Left kidney (tissue), 2 donors: ENCODE measurements around the gene TMC4. TPM values are rescaled to one million over a fixed set of nuclear protein-coding genes. Genes with fewer than 3 reads are reported as not detected.

Source experiments
- DNase-seq: peaks from one replicate; pipeline ENCODE4 v3.0.0-alpha.2; 2013
- polyA plus RNA-seq: library from polyadenylated mRNA; unstranded; fragments of 120-200 nt; gene quantifications from one replicate; pipeline ENCODE4 v1.2.1, GENCODE V29; 2013; ENCODE audit not compliant: insufficient read length

TMC4 gene
- polyA plus RNA-seq, 1 donor: 32.3 TPM

DNA sequence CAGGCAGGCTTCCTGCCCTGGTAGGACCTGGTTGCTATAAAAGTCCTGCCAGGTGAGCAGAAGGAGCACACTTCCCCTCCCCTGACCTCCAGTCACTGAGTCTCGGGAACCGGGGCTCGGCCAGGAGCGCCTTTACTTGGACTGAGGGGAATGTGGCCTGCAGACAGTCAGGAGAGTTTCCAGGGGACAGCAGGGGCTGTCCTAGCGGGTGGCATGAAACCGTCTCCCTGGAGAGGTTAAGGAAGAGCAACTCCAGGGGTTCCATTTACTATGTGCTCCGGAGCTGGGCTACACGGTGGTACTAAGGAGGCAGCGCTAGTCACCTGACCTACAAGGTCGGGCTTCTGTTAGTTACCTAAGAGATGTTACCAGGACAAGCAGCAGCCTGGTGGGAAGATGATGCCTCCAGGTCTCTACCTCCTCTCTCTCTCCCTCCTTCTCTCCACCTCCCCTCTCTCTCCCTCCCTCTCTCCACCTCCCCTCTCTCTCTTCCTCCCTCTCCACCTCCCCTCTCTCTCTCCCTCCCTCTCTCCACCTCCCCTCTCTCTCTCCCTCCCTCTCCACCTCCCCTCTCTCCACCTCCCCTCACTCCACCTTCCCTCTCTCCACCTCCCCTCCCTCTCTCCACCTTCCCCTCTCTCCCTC is 39.5 kb downstream of the TMC4 start:
- DNase-seq: no peak

DNA sequence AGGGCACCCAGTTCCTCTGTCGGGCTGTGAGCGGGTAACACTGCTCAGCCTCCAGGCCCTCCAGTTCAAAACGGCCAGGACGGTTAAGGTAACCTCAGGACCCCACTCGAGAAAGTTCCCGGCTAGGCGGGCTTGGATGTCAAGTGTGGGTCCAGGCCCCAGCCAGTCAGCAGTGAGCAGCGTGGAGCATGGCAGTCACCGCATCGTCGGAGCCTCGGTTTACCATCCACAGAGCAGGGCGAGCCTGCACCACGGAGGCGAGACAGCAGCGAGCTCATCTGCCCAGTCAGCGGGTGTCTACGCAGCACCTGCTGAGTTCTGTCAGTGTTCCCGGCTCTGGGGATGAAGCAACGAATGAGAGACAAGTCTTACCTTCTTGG is 43.4 kb downstream of the TMC4 start:
- no peak for DNase-seq

DNA sequence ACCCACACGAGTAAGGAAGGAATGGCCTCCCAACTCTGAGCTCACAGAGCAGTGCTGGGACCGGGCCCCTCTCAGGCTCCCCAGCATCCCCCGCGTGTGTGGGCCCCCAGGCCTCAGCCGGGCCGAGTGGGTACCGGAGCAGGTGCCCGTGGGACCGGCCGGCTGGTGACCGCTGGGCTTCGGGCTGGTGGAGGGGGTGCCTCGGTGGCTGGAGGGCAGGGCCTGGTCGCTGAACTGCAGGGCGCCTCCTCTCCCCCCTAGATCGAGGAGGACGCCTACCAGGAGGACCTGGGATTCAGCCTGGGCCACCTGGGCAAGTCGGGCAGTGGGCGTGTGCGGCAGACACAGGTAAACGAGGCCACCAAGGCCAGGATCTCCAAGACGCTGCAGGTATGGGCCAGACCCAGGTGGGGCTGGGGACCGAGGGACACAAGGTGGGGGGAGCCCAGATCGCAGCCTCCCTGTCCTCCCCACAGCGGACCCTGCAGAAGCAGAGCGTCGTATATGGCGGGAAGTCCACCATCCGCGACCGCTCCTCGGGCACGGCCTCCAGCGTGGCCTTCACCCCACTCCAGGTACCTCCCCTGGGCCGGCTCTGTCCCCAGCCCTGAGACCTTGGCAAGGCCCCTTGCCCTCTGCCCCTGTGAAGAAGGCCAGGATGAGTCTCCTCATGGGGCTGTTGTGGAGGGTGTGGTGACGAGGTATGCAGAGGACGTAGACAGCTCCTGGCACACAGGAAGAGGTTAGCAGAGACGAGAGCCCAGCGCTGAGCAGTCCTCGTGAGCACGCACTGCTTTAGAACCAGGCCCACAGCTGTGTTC is 44.0 kb downstream of the TMC4 start:
- no peak for DNase-seq

DNA sequence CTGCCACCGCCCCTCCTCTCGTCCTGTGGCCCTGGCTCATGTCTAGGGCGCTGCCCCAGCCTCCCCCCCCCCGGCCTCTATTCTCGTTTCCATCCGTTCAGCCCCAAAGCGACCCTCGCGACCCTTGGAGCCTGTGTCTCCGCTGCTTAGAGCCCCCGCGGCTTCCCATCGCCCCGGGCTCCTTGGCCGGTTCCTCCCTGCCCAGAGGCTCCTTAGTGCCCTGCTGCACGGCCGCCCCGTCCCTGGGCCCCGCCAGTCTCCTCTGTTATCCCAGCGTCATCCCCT is 44.6 kb downstream of the TMC4 start:
- no peak for DNase-seq

DNA sequence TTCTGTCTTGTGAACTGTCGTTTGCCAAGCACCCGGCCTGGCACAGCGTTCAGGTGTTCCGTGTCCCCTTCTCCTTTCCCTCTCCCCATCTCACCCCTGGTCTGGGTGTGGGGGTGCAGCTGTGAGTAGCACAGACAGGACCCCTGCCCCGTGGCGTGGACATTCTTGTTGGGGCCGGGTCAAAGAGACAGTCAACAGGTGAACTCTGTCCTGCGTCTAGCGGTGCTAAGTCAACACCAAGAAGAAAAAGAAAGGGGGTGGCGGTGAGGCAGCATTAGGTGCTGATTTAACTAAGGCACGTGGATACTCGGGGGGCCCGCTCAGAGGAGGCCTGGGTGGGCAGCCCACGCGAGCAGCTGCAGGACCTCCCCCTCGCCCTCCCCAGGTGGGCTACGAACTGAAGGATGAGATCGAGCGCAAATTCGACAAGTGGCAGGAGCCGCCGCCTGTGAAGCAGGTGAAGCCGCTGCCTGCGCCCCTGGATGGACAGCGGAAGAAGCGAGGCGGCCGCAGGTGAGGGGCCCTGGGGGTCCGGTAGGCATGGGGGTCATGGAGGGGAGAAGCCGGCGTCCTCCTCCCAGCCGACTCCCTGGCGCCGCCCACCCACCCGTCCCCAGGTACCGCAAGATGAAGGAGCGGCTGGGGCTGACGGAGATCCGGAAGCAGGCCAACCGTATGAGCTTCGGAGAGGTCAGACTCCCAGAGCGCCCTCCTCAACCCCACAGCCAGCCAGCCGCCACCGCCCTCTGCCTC is 45.1 kb downstream of the TMC4 start:
- DNase-seq: no peak

DNA sequence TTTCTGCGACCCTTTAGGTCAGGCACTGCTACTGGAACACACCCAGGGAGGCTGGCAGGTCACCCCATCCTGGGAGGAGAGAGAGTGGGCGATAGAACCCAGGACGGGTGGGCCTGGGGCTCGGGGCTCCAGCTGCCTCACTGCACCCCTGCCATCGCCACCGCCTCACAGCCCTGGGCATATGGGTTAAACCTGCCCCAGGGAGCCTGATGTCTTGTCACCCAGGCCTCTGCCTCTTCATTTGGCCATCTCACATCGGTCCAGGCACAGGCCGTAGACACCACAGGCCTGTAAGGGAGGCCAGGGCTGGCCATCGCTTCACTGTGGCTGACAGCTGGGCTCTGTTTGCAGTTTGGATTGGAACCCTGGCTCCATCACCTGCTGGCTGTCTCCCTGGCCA is 47.2 kb downstream of the TMC4 start:
- no peak for DNase-seq

DNA sequence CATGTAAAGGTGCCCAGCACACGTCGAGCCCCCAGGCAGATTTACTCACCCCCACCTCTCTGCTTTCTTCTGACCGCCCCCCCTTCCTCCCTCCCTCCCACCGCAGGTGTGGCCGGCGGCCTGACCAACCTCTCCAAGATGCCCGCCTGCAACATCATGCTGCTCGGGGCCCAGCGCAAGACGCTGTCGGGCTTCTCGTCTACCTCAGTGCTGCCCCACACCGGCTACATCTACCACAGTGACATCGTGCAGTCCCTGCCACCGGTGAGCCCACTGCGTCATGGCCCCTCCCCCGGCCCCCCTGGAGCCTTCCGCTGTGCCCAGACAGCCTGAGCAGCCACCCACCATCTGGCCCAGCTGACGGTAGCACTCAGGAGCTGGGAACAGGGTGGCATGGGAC is 48.6 kb downstream of the TMC4 start:
- DNase-seq: no peak

DNA sequence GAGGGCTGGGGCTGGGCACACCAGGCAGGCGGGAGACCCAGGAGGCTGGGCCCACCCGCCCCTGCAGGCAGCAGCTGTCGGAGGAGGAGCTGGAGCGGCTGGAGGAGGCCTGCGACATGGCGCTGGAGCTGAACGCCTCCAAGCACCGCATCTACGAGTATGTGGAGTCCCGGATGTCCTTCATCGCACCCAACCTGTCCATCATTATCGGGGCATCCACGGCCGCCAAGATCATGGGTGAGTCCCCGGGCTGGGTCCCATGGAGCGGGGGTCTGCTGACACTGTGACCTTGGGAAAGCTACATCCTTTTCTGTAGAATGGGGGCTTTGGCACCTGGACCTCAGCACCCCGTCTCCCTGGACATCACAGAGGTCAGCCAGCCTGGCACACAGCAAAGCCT is 49.3 kb downstream of the TMC4 start:
- DNase-seq: no peak

DNA sequence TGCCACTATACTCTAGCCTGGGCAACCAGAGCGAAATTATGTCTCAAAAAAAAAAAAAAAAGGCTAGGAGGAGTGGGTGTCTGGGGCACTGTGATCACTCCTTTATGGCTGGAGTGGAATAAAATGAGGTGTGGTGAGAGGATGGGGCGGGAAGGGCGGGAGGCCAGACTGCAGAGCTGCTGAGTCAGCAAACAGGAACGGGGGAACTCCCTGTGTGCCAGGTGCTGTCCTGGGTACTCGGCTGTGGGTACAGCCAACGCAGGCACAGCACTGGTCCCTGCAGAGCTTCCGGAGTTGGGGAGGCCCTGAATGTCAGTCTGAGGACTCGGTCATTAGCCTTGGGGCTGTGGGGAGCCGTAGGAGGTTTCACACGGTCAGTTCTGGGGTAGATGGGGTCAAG is 51.7 kb downstream of the TMC4 start:
- no peak for DNase-seq

DNA sequence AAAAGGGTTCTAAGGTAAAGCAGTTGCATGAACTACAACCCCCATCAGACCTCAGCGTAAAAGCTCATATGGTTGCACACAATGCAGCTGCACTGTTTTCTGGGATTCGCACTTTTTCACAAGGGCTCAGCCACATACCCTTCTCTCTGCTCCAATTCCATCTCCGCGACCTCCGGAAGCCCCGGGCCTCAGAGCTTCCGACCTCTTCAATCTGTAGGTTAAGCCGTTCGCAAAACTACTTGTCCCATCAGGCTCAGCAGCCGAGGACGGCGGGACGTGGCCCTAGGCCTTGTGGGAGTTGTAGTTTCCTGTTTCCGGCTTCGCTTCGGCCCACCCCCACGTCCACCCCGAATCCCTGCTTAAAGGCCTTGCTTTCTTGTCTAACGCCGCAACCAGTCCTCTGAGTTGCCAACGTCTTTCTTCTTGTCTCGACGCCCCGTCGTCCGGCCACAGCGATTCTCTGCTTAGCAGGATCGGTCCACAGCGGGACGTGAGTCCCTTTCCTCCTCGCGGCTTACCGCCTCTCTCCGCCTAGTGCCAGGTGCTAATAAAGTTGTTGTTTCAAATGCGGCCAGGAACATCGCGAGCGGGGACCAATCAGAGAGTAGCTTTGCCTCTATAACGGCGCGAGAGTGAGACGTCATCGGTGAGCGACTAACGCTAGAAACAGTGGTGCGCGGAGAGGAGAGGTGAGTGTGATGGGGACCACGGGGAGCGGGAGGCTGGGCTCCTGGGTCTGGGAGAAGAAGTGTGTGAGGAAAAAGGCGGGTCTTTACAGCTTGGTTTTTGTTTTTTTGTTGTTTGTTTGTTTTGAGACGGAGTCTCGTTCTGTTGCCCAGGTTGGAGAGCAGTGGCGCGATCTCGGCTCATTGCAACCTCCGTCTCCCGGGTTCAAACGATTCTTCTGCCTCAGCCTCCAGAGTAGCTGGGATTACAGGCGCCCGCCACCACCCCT is 57.6 kb downstream of the TMC4 start, which contains the start of the genes PRPF31 and TFPT:
PRPF31 (plus strand) TSS at position 646 of the 955 bp plus-strand sequence. CDS start 2,525 bp downstream, outside the sequence.
TFPT (minus strand) TSS at position 549 of the 955 bp plus-strand sequence; CDS start at position 161, 388 bp downstream.
- peak; percentile 99 for DNase-seq

DNA sequence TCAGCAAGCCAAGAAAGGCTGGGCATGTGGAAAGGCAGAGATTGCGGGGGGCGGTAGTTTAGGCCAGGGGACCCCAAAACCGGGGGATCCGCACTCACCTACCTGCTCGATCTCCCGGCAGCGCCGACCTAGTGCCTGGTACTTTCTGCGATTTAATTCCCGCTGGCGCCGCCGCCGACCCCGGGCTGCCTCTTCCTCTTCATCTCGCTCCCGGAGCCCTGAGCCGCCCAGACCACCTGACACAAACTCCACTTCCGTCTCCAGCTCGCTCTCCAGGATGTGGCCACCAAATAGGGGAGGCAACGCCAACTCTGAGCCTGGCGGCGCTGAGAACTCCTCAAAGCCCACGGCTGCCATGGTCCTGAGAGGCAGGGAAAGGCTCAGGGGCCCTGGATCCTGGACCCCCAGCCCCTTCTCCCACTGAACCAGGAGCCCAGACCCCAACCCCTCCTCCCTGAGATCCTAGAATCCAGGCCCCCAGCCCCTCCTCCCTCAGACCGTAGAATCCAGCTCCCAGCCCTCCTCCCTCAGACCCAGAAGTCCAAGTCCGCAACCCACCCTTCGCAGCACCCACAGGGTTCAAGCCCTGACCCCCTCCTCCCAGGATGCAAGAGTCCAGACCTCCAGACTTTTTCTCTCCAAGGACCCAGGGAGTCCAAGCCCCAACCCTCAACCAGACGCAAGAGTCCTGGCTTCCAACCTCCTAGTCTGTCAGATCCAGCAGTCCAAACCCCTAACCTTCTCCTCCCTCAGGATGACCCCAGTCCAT is 58.4 kb downstream of the TMC4 start:
- no peak for DNase-seq

Other genes starting within 250 kb of the TMC4 start
- gene CACNG8, start 210.2 kb downstream of the TMC4 start, polyA plus RNA-seq: 0.33 TPM
- 0.71 TPM for gene CACNG6, start 181.5 kb downstream of the TMC4 start, polyA plus RNA-seq
- not detected for gene VSTM1, start 109.3 kb downstream of the TMC4 start, polyA plus RNA-seq
- 0.22 TPM for gene TARM1, start 91.8 kb downstream of the TMC4 start, polyA plus RNA-seq
- 0.07 TPM for gene OSCAR, start 72.4 kb downstream of the TMC4 start, polyA plus RNA-seq
- 105 TPM for gene NDUFA3, start 70.3 kb downstream of the TMC4 start, polyA plus RNA-seq
- 14.3 TPM for gene TFPT, start 57.5 kb downstream of the TMC4 start, polyA plus RNA-seq
- gene PRPF31, start 57.4 kb downstream of the TMC4 start, polyA plus RNA-seq: 68.7 TPM
- gene CNOT3, start 35.4 kb downstream of the TMC4 start, polyA plus RNA-seq: 81.7 TPM
- gene LENG1, start 13.4 kb downstream of the TMC4 start, polyA plus RNA-seq: 6.3 TPM
- gene MBOAT7, start 16.4 kb upstream of the TMC4 start, polyA plus RNA-seq: 58.7 TPM
- 39.8 TPM for gene TSEN34, start 18.1 kb upstream of the TMC4 start, polyA plus RNA-seq
- gene RPS9, start 27.7 kb upstream of the TMC4 start, polyA plus RNA-seq: 1,221 TPM
- 0.76 TPM for gene LILRB3, start 49.8 kb upstream of the TMC4 start, polyA plus RNA-seq
- gene LILRA6, start 69.6 kb upstream of the TMC4 start, polyA plus RNA-seq: 0.32 TPM
- gene LILRB5, start 84.1 kb upstream of the TMC4 start, polyA plus RNA-seq: 1.6 TPM
- gene LILRB2, start 108.0 kb upstream of the TMC4 start, polyA plus RNA-seq: 0.45 TPM
- gene LILRA5, start 140.0 kb upstream of the TMC4 start, polyA plus RNA-seq: 0.45 TPM
- not detected for gene LILRA4, start 166.0 kb upstream of the TMC4 start, polyA plus RNA-seq
- 3.2 TPM for gene LAIR1, start 191.8 kb upstream of the TMC4 start, polyA plus RNA-seq
- 7.8 TPM for gene TTYH1, start 242.3 kb upstream of the TMC4 start, polyA plus RNA-seq